NB4 (cell line): ENCODE data around the gene PGM2.
"Not testable (repeated sequence)": the region's sequence is repeated elsewhere in the genome, so short reads cannot be mapped to it uniquely, and the experiment has no call there.

Source experiments
- DNase-seq: peaks from one replicate; pipeline ENCODE4 v3.0.0; 2010; ENCODE audit warnings: low read depth
- H3K4me3 ChIP-seq: one replicate; pipeline ENCODE4 v1.5.1; 2011; ENCODE audit warnings: mild to moderate bottlenecking, low read depth, low read length, moderate library complexity
- MYC ChIP-seq: IDR thresholded peaks from 2 replicates; pipeline ENCODE4 v1.6.1; 2011; ENCODE audit warnings: low read depth, low read length
- POLR2A ChIP-seq: IDR thresholded peaks from 2 replicates; pipeline ENCODE4 v1.6.1; 2011; ENCODE audit warnings: mild to moderate bottlenecking; ENCODE audit not compliant: insufficient read length; ENCODE audit errors: extremely low read depth
- TF ChIP-seq, protein P1 (sequence below): IDR thresholded peaks from one replicate; pipeline ENCODE4 v1.5.1; 2012; ENCODE audit warnings: low read depth, low read length
- TF ChIP-seq, protein P2 (sequence below): IDR thresholded peaks from 2 replicates; pipeline ENCODE4 v1.6.1; 2011; ENCODE audit warnings: low read depth, low read length

Gene PGM2

DNA sequence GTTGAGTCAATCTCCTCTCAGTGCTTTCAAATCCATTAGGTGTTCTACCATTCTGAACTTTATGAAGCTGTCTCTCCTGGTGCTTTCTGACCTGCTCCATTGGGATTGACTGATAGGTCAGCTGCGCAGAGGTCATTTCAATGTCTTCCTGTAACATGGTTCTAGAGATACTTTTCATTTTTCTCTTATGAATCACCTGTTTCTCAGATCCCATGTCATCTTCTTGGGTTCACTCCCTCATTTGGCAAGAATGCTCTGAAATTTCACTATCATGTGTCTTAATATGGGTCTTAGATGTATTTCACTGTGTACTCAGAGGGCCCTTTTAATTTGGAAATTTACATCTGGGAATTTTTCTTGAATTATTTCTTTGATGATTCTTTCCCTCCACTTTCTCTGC lies 13.8 kb upstream of the PGM2 start:
- H3K4me3 ChIP-seq = no peak overlapping the region
- TF ChIP-seq, protein P1, sequence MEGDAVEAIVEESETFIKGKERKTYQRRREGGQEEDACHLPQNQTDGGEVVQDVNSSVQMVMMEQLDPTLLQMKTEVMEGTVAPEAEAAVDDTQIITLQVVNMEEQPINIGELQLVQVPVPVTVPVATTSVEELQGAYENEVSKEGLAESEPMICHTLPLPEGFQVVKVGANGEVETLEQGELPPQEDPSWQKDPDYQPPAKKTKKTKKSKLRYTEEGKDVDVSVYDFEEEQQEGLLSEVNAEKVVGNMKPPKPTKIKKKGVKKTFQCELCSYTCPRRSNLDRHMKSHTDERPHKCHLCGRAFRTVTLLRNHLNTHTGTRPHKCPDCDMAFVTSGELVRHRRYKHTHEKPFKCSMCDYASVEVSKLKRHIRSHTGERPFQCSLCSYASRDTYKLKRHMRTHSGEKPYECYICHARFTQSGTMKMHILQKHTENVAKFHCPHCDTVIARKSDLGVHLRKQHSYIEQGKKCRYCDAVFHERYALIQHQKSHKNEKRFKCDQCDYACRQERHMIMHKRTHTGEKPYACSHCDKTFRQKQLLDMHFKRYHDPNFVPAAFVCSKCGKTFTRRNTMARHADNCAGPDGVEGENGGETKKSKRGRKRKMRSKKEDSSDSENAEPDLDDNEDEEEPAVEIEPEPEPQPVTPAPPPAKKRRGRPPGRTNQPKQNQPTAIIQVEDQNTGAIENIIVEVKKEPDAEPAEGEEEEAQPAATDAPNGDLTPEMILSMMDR = no peak
- TF ChIP-seq MYC (no peak), POLR2A (no peak)
- TF ChIP-seq, protein P2, sequence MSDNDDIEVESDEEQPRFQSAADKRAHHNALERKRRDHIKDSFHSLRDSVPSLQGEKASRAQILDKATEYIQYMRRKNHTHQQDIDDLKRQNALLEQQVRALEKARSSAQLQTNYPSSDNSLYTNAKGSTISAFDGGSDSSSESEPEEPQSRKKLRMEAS = no peak
- DNase-seq = no peak

DNA sequence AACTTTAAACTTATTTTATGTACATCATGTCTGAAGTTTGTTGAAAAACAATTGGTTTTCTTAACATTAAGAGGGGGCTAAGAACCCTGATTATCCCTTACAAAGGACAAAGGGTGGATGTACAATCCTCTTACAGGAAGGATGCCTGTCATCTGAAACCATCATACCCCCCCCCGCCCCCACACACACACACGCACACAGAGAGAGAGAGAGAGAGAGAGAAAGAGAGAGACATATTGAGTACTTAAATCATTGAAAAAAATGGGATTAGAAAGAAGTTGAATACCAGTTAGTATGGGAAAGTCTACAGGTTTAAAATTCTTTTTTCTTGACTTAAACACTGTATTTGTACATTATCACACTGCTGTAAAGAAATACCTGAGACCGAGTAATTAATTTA lies 10.9 kb upstream of the PGM2 start:
- no peak for DNase-seq
- no peak for TF ChIP-seq MYC
- TF ChIP-seq POLR2A = no peak
- TF ChIP-seq, protein P2 = no peak
- TF ChIP-seq, protein P1 = no peak

DNA sequence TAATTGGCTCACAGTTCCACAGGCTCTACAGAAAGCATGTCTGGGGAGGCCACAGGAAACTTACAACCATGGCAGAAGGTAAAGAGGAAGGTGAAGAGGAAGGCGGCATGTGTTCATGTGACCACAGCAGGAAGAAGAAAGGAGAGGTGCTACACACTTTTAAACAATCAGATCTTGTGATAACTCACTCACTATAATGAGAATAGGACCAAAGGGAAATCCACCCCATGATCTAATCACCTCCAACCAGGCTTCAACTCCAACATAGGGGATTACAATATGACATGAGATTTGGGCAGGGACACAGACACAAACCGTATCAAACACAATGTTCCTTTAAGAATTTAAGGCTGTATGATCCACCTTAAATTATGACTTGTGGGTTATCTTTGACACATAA lies 10.5 kb upstream of the PGM2 start:
- H3K4me3 ChIP-seq = no peak overlapping the region
- DNase-seq = no peak
- TF ChIP-seq, protein P1 = no peak
- TF ChIP-seq, protein P2 = no peak
- TF ChIP-seq POLR2A (no peak), MYC (no peak)

More for the DNA sequence above, 10.9 kb upstream of the PGM2 start:
- H3K4me3 ChIP-seq = no peak overlapping the region

DNA sequence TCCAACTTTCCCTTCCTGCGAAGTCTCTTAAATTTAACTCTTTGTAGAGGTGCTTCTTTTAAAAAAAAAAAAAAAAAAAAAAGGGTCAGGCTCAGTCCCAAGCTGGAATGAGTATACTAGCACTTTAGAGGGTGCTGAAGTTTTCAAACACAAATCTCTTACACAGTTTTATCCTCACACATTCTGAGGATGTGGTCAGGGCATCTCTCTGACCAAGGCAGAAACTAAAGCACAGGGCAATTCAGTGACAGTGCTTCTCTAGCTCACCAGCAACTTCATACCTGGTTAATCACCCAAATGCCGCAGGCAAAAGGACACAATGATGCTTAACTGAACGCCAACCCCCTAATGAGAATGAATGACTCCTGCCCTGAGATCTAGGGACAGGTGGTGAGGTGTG lies 9.8 kb upstream of the PGM2 start:
- H3K4me3 ChIP-seq = no peak overlapping the region
- TF ChIP-seq POLR2A = no peak
- no peak for TF ChIP-seq MYC
- TF ChIP-seq, protein P1 = no peak
- TF ChIP-seq, protein P2 = no peak
- DNase-seq = no peak

DNA sequence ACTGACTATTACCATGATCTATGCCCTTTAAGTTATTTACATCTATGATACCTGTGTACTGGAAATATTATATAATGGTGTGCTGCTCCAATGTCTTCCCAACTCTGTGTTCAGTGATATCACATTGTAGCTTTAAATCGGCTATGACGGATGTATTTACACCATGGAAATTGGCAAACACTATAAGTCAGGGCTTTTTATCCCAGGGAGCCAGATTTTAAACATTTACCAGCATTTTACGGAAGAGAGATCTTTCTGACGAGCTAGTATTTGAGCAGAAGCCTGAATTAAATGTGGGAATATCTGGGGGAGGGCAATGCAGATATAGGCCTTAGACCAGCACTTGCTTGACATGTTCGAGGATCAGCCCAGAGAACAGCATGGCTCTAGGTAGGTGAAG lies 7.7 kb upstream of the PGM2 start:
- H3K4me3 ChIP-seq = no peak overlapping the region
- DNase-seq = no peak
- TF ChIP-seq, protein P1 = no peak
- TF ChIP-seq MYC (no peak), POLR2A (no peak)
- TF ChIP-seq, protein P2 = no peak

DNA sequence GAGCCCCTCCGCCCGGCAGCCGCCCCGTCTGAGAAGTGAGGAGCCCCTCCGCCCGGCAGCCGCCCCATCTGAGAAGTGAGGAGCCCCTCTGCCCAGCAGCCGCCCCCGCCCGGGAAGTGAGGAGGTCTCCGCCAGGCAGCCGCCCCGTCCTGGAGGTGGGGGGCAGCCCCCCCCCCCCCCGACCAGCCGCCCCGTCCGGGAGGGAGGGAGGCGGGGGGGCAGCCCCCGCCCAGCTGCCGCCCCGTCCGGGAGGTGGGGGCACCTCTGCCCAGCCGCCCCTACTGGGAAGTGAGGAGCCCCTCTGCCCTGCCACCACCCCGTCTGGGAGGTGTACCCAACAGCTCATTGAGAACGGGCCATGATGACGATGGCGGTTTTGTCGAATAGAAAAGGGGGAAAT lies 6.0 kb upstream of the PGM2 start:
- not testable (repeated sequence) for DNase-seq

More for the DNA sequence above, 6.0 kb upstream of the PGM2 start:
- H3K4me3 ChIP-seq = not testable (repeated sequence)
